GM19239 (cell line): Measurements from ENCODE around the gene SLC39A11.
"Not testable (repeated sequence)": the region's sequence is repeated elsewhere in the genome, so short reads cannot be mapped to it uniquely, and the experiment has no call there.

Experiments
- DNase-seq: peaks from one replicate; pipeline ENCODE4 v3.0.0; 2011; ENCODE audit warnings: low spot score; ENCODE audit not compliant: insufficient read length
- FAIRE-seq: peaks from 2 replicates; lab custom pipeline; 2011; peaks lifted over from hg19 to GRCh38; lab: Jason Lieb, UNC

Gene SLC39A11

DNA sequence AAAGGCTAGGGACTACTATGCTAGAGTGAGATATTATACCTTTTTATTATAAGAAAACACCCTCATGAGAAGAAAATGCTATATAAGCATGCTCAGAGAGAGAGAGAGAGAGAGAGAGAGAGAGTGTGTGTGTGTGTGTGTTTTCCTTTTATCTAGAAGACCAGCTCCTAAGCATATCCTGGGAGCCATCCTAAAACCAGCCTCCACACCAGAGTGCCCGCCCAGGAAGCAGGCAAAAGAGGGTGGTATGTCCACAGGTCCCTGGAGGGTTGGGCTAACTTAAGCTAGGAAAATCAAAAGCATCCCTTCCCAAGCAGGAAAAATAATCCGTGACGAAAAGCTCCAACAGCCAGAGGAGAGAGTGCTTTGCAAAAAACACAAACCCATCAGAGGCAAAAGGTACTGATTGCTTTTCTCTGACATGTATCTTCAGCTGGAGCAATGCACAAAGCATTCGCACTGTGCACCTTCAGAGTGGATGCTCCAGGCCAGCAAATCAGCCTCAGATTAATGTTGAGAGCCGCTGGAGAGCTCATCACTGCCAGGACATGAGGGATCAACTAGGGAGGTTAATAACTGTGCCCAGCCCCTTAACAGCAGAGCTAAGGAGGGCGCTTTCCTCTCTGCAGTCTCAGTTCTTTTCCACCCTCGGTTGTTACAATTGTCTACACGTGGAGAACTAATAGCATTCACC is 125.1 kb downstream of the SLC39A11 start:
- FAIRE-seq (no peak), DNase-seq (no peak)

DNA sequence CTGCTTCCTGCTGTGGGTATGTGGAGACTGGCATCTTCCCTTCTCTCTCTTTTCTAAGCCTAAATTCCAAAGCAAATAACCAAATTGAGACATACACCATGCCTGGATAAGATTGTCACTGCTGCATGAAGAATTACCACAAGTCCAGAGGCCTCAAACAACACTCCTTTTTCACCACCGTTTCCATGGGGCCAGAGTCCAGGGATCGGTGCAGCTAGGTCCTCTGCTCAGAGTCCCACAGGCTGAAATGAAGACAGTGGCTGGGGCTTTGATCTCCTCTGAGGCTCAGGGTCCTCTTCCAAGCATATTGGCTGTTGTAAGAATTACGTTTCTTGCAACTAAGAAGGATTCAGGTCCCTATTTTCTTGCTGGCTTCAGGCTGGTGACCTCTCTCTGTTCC is 130.4 kb downstream of the SLC39A11 start:
- FAIRE-seq (no peak), DNase-seq (no peak)

GRCh38 chr17:72955391-72956140 is 136.9 kb downstream of the SLC39A11 start:
- no peak for FAIRE-seq
- no peak for DNase-seq

DNA sequence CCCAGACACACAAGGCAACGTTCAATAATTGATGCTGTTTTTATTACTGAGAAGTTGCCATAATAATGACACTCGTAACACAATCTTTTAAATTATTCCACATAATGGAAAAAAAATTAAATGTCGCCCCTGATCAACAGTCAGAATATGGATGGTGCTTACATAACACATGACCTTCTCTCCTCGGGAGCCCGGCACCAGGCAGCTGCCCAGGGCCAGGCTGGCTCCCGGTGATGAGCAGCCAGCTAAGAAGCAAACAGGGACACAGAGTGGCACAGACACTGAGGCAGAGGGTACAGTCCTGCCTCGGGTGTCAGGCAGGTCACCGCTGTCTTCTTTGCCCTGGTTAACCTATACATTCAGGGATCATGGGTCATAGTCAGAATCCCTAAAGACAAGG is 137.9 kb downstream of the SLC39A11 start:
- DNase-seq: no peak
- no peak for FAIRE-seq

DNA sequence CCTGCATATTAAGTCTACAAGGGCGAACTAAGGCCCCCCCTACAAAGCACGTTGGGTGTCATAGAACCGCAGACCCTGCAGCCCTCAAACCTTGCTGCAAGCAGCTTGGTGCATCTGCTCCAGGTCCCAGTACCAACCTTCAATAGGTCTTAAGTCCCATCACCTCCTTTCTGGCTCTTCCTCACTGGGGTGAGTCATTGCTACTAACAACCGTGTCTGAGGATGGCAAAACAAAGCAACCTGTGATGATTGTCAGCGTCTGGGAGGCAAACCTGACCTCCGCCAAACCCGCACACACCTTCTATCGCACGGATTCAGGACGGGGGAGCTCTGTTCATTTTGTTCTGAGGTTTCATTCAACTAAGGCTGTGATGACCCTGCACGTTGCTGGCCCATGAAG is 138.9 kb downstream of the SLC39A11 start:
- DNase-seq: no peak
- no peak for FAIRE-seq

GRCh38 chr17:72952641-72953315 is 139.7 kb downstream of the SLC39A11 start:
- FAIRE-seq: no peak
- no peak for DNase-seq

DNA sequence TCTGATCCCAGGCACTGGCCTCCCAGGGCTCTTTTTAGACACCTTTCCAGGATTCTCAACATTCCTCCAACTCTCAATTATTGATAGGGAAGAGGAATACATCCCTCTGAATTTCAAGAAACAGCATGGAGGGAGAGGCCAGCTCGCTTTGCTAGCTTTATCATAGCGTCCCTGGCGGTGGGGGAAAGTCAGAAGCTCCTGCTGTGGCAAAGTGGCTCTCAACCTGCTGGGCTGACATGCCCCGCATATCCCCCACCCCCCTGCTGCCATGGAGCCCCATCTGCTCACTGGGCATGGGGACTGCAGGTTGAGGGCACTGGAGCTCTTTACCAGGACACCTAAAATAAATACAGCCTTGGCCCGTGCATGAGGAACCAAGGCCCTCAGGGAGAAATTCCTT is 140.3 kb downstream of the SLC39A11 start:
- no peak for FAIRE-seq

GRCh38 chr17:72950242-72950931 is 142.1 kb downstream of the SLC39A11 start:
- FAIRE-seq: no peak
- DNase-seq: no peak

More for the DNA sequence above, 140.3 kb downstream of the SLC39A11 start:
- no peak for DNase-seq

GRCh38 chr17:72948115-72948514 is 144.4 kb downstream of the SLC39A11 start:
- DNase-seq (no peak), FAIRE-seq (no peak)

DNA sequence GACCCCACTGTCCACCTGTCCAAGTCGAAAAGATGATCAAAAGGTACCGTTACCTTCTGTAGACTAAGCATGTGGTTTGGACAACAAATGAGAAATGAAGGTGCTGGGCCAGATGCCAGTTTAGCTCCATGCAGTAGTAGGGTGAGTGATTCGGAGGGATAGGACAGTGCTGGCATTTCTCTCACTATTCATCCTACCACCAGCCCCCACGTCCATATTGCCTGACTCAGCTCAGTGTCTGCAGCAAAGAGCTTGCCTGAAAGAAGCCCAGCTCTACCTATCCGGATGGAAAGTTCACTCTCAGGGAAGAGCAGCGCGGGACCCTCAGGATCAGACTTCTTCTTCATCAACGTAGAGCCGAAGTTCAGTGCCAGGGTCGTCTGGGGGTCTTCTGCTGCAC is 145.0 kb downstream of the SLC39A11 start:
- no peak for DNase-seq
- no peak for FAIRE-seq

DNA sequence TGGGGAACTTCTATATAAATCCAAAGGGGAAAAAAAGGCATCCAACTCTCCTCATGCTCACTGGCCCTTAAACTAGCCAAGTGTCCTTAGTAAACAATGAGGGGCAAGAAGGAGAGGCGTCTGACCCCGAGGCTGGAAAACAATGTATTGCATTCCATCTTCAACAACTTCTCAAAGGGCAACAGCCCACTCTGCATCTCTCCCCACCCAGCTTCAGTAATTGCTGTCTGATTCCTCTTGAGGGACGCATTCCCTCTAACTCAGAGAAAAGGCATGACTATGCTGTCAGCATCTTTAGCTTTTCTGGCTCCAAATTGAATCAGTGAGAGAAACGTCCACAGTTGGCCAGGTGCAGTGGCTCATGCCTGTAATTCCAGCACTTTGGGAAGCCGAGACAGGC is 145.8 kb downstream of the SLC39A11 start:
- no peak for FAIRE-seq

DNA sequence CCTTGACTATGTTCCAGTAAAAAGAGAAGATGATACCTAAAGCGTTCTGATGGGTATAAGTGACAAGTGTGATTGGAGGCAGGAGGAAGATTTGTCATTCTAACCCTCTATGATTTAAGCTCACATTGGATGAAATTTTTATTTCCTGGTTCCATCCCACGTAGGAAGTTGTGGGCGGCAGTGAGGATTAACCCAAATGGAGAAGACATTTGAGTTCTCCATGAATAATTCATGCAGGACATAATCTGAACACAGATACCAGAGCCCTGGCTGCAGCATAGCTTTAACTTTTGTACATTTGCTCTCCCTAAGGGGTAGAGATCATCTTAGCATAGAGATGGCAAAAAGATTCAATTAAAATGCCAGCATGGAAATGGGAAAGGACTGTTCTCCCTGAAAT is 146.3 kb downstream of the SLC39A11 start:
- FAIRE-seq: no peak

More for the DNA sequence above, 145.8 kb downstream of the SLC39A11 start:
- DNase-seq: no peak

GRCh38 chr17:72945473-72945872 is 147.0 kb downstream of the SLC39A11 start:
- no peak for DNase-seq
- FAIRE-seq: no peak

More for the DNA sequence above, 146.3 kb downstream of the SLC39A11 start:
- no peak for DNase-seq

DNA sequence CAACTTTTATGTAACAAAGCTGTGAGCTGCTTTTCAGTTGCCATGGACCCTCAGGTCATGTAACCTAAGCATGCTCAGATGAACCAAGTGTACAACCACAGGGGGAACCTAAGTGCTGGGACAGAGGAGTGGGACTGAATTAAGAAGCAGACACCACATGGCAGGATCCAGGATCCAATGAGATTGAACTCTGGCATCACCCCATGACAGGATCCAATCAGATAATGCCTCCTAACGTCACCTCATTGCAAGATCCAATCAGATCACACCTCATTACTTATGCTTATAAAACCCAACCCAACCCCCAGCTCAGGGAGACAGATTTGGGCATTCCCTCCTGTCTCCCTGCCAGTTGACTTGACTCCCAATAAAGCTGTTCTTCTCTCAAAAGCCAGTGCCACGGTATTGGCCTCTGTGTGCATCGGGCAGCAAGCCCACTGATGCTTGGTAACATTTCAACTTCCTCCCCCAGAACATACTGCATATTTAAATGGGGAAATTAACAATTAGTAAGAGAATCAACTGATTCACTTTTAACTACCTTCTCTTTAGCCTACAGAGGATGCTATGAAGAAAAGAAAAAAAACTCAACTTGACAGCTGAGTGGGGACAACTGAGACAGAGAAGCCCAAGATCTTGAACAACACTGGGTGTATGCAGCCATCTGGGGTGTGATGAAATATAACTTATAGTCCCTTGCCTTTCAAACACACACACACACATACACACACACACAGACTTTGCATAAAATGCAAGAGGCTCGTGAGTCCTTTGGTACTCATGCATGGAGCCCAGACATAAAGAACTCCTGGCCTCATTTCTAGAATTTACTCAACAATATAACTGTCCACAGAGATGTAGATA is 148.4 kb downstream of the SLC39A11 start:
- DNase-seq (no peak), FAIRE-seq (no peak)

DNA sequence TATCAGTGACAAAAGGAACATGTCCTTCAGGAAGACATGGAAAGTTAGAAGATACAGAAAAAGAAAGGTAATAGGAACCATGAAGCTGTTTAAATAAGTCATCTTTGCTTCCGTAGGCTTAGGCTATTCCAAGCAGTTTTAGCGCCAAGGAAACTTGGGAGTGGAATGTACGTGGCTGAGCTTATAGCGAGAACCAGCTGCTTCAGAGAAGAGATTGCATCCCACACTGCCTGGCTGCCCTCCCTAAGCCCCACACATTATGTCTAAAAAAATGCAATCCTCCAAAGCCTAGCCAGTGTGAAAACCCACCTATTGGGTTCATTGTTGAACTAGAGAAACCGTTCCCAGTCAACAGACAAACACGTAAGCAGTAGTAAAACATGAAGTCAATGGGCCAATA is 149.9 kb downstream of the SLC39A11 start:
- FAIRE-seq (no peak), DNase-seq (no peak)

DNA sequence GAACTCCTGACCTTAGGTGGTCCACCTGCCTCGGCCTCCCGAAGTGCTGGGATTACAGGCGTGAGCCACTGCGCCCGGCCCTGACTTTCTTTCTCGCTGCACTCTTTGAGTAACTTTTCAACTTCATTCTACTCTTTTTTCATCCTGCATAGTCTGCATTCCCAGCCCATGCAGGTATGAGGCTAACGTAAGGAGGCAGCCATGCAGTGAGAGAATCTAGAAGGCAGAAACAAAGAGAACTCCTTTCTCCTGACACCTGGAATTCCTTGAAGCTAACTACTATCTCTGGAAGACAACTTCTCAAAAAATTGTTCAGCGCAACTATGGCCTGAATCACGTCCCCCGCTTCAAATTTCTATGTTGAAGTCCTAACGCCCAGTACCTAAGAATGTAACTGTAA is 152.0 kb downstream of the SLC39A11 start:
- DNase-seq (no peak), FAIRE-seq (no peak)

GRCh38 chr17:72938482-72938881 is 154.0 kb downstream of the SLC39A11 start:
- no peak for FAIRE-seq
- DNase-seq: no peak

- FAIRE-seq: no peak
Observed at GRCh38 chr17:72937707-72938106, 154.8 kb downstream of the SLC39A11 start.

DNA sequence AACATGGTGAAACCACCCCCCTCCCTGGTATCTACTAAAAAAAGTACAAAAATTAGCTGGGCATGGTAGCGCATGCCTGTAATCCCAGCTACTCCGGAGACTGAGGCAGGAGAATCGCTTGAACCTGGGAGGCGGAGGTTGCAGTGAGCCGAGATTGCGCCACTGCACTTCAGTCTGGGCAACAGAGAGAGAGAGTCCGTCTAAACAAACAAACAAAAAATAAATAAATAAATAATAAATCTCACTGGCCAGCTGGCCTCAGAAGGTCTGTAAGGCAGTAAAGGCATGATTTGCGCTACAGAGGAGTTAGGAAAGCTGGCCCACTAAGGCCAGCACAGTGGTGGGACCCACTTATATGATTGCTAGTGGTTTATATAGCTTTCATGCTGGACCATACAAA is 155.2 kb downstream of the SLC39A11 start:
- DNase-seq, FAIRE-seq: not testable (repeated sequence)

More at GRCh38 chr17:72937707-72938106, 154.8 kb downstream of the SLC39A11 start:
- DNase-seq: no peak

GRCh38 chr17:72935984-72936383 is 156.5 kb downstream of the SLC39A11 start:
- FAIRE-seq (no peak), DNase-seq (no peak)
